IMR-90 (cell line): ENCODE data around the gene CDKAL1.

Experiments
- MXI1 ChIP-seq: IDR thresholded peaks from 2 replicates; pipeline ENCODE4 v1.6.1; 2012; ENCODE audit warnings: low read depth, mild to moderate bottlenecking, low read length, moderate library complexity, borderline replicate concordance
- POLR2A ChIP-seq: IDR thresholded peaks from 2 replicates; pipeline ENCODE4 v1.6.1; 2012; ENCODE audit warnings: mild to moderate bottlenecking, low read depth, low read length

DNA sequence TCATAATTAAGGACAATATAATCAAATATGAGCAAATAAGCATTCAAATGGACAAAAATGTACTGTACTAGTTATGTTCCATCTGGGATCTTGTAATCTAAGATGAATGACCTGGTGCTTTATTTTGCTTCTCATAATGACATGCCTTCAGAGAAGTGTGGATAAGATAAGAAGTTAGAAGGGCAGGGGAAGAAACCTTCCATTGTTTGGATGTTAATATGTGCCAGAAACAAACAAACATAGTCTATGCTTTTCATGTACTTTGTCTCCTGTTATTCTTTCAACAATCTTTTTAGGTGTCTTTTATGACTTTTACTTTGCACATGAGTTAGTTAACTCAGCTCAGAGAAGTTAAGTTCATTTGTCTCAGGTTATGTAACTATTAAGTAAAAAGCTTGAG is 547.8 kb downstream of the CDKAL1 start:
- TF ChIP-seq MXI1, result no peak
- TF ChIP-seq POLR2A, result no peak
